ENCODE results near the gene SLC25A5.

DNA sequence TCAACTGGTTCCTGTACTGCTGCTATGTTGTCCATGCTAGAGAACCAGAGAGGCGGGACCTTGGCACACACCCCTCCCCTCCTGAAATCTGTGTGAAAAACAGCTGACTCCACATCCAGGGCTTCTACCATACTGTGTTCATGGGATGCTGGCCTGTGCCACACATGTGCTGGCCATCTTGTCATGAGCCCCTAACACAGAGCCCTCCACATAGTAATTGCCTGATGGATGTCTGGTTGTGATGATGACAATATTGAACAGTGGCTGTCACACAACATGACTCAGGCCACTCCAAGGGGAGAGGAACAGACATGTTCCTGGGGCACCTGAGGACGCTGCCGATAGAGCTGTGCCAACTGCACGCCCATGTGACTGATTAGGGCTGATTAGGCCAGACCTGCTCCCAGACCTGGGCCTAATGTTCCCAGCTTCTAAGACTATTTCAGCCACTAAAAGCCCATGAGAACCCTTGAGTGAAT lies 13.1 kb downstream of the SLC25A5 start:
- TF ChIP-seq, protein P1, sequence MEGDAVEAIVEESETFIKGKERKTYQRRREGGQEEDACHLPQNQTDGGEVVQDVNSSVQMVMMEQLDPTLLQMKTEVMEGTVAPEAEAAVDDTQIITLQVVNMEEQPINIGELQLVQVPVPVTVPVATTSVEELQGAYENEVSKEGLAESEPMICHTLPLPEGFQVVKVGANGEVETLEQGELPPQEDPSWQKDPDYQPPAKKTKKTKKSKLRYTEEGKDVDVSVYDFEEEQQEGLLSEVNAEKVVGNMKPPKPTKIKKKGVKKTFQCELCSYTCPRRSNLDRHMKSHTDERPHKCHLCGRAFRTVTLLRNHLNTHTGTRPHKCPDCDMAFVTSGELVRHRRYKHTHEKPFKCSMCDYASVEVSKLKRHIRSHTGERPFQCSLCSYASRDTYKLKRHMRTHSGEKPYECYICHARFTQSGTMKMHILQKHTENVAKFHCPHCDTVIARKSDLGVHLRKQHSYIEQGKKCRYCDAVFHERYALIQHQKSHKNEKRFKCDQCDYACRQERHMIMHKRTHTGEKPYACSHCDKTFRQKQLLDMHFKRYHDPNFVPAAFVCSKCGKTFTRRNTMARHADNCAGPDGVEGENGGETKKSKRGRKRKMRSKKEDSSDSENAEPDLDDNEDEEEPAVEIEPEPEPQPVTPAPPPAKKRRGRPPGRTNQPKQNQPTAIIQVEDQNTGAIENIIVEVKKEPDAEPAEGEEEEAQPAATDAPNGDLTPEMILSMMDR (IDR thresholded peaks at IDR 0.05): no peak
- TF ChIP-seq EZH2phosphoT487 (IDR thresholded peaks at IDR 0.05) (no peak), EZH2 (IDR thresholded peaks at IDR 0.05) (no peak)
